IPS-18c (cell line): Measurements from ENCODE around the gene FTH1.
"Not testable (repeated sequence)": the region's sequence is repeated elsewhere in the genome, so short reads cannot be mapped to it uniquely, and the experiment has no call there.

Experiments
- H3K4me3 ChIP-seq: 2 replicates; pipeline ENCODE4 v1.7.0; 2013; ENCODE audit warnings: low read depth, mild to moderate bottlenecking, low read length, moderate library complexity; ENCODE audit not compliant: insufficient read depth
- H3K9me3 ChIP-seq: one replicate; pipeline ENCODE4 v1.6.1; 2013; ENCODE audit warnings: mild to moderate bottlenecking, low read length, moderate library complexity; ENCODE audit not compliant: control insufficient read depth, insufficient read depth

FTH1 gene

GRCh38 chr11:61956191-61957020, 11.0 kb downstream of the FTH1 start:
- H3K4me3 ChIP-seq, result no peak overlapping the region

GRCh38 chr11:61955422-61956135, 11.9 kb downstream of the FTH1 start:
- H3K9me3 ChIP-seq, result no peaks in the 10 kb centered on the region
- H3K4me3 ChIP-seq, result peak overlapping the region; percentile 38

More at GRCh38 chr11:61956191-61957020, 11.0 kb downstream of the FTH1 start:
- H3K9me3 ChIP-seq, result no peaks in the 10 kb centered on the region

GRCh38 chr11:61954851-61955421, 12.5 kb downstream of the FTH1 start:
- Histone ChIP-seq H3K4me3 (peak overlapping the region; percentile 38), H3K9me3 (no peaks in the 10 kb centered on the region)

- Histone ChIP-seq H3K9me3 (no peaks in the 10 kb centered on the region), H3K4me3 (no peak overlapping the region)
These were observed 13.2 kb downstream of the FTH1 start for GRCh38 chr11:61954106-61954850.

GRCh38 chr11:61953632-61954031, 13.8 kb downstream of the FTH1 start:
- not testable (repeated sequence) for H3K9me3 ChIP-seq, H3K4me3 ChIP-seq

- H3K9me3 ChIP-seq, result no peaks in the 10 kb centered on the region
- no peak overlapping the region for H3K4me3 ChIP-seq
These were observed 14.6 kb downstream of the FTH1 start for GRCh38 chr11:61952882-61953281.

GRCh38 chr11:61951484-61952135, 15.8 kb downstream of the FTH1 start:
- no peaks in the 10 kb centered on the region for H3K9me3 ChIP-seq
- H3K4me3 ChIP-seq, result no peak overlapping the region

GRCh38 chr11:61950035-61950547, 17.3 kb downstream of the FTH1 start, which contains the start of gene BEST1:
Gene BEST1, plus strand, starts transcription at chr11:61950351. Its CDS starts 1,456 bp downstream, at chr11:61951807.
- H3K9me3 ChIP-seq, result no peaks in the 10 kb centered on the region
- H3K4me3 ChIP-seq, result no peak within 1 kb of the TSS

- H3K9me3 ChIP-seq, result no peaks in the 10 kb centered on the region
- no peak overlapping the region for H3K4me3 ChIP-seq
These were observed 18.0 kb downstream of the FTH1 start for GRCh38 chr11:61949169-61950034.

GRCh38 chr11:61948505-61948904, 18.9 kb downstream of the FTH1 start:
- Histone ChIP-seq H3K9me3 (no peaks in the 10 kb centered on the region), H3K4me3 (no peak overlapping the region)

- Histone ChIP-seq H3K9me3 (no peaks in the 10 kb centered on the region), H3K4me3 (no peak overlapping the region)
These were observed 19.8 kb downstream of the FTH1 start for GRCh38 chr11:61947486-61948210.

GRCh38 chr11:61946894-61947293, 20.5 kb downstream of the FTH1 start:
- Histone ChIP-seq H3K4me3 (no peak overlapping the region), H3K9me3 (no peaks in the 10 kb centered on the region)

- Histone ChIP-seq H3K9me3 (no peaks in the 10 kb centered on the region), H3K4me3 (no peak overlapping the region)
These were observed 22.2 kb downstream of the FTH1 start for GRCh38 chr11:61945191-61945590.

GRCh38 chr11:61940466-61940865, 27.0 kb downstream of the FTH1 start:
- no peaks in the 10 kb centered on the region for H3K9me3 ChIP-seq
- H3K4me3 ChIP-seq, result no peak overlapping the region

GRCh38 chr11:61935861-61936260, 31.6 kb downstream of the FTH1 start:
- Histone ChIP-seq H3K9me3 (no peaks in the 10 kb centered on the region), H3K4me3 (no peak overlapping the region)
